NCI-H2196 (cell line): ENCODE results near the gene RAD51B.

Experiments used
- DNase-seq: peaks from one replicate; lab custom pipeline; 2025; ENCODE audit not compliant: unreplicated experiment; lab: John Stamatoyannopoulos, UW

Gene RAD51B

DNA sequence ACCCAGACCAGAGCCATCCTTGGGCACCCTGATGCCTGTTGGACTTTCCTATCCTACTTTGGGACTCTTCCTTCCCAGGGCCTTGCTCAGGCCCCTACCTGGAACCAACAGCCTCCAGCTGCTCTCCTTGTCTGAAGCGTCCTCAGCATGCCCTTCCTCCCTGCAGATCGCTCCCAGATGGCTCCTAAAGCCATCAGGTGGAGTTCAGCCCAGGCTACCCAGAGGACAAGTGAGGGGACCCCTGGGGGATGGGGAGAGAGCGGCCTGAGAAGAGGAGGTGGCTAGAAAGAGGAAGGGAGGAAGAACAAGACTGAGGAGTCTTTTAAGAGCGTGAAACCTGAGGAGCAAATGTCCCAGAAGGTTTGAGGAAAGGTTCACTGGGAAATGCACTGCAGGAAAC is 736.7 kb downstream of the RAD51B start:
- DNase-seq: no peak

DNA sequence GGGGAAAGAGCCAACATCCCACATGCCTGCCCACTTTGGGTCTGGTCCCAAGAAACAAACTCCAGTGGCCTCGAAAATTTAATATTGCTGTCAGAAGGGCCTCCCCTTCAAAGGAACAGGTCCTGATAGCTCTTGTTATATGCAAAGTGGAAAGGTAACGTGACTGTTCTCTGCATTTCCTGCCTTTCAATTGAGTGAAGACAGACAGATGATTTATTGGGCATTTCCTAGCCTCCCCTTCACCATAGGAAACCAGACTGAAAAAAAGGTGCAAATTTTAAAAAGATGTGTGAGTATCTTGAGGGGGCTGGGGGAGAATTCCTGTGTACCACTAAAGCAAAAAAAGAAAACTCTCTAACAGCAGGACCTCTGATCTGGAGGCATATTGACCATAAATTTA is 738.1 kb downstream of the RAD51B start:
- no peak for DNase-seq

DNA sequence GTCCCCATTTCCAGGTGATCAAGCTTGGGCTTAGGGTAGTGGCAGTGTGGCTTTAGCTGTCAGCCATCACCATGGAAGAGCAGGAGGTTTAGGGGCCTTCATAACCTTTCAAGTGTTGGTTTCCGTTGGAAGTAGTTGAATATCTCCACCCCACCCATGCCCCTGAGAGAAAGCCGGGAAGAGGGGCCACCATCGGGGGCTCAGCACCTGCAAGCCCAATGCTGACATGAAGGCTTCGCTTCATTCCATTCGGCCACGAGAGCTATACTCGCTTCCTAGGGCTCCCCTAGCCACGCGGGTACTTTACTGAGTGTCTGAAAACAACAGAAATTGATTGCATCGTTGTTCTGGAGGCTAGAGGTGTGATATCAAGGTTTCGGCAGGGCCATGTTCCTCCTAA is 738.5 kb downstream of the RAD51B start:
- DNase-seq: no peak

DNA sequence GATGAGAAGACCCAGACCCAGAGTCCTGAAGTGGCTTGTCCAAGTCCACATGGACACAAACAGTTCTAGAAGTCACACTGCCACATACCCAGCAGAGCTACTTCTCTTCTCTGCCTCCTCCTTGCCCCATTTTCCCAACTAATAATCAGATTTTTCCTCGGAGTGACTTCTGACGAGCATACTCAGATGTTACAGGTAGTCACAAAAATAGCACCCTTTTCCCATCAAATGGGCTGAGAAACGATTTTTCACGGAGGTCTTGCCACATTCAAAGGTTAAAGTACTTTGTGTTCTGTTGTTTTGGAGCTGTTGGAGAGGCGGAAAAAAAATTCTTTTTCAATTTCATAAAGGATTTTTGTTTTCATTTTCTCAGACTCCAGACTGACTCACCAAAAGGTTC is 740.4 kb downstream of the RAD51B start:
- no peak for DNase-seq

DNA sequence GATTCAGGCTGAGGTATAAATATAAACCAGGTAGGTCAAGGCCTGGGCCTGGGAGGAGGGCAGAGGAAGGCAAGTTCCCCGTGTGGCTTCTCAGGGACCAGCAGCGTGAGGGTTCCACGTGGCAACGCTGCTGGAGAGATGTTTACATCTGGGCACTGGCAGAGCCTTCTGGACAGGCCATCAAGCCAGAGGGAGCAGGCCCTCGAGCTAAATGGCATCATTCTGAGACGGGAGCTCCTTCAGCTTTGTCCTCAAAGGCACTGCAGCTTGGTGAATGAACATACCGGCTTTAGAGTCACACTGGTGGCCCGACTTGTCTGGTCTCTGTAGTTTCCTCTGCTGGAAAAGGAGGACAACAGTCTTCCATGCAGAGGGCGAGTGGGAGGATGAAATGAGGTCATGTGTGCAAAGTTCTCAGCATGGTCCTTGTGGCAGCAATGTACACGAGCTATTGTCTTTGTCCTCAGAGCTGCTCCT is 742.0 kb downstream of the RAD51B start:
- DNase-seq: no peak

DNA sequence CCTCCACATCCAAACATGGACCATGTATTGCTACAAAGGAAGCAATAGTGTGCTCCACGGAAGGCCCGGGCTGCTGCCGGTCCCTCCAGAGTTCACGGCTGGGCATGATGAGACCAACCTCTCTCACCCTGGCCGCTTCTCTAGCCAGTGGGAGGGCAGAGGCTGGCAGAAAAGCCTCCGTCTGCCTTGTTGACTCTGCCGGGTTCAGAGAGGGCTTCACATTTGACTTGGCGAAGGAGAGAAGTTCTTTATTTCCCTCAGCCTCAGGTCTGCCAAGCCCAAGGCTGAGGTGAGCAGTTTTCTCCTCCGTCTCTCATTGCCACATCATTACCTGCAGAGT is 743.3 kb downstream of the RAD51B start:
- no peak for DNase-seq

DNA sequence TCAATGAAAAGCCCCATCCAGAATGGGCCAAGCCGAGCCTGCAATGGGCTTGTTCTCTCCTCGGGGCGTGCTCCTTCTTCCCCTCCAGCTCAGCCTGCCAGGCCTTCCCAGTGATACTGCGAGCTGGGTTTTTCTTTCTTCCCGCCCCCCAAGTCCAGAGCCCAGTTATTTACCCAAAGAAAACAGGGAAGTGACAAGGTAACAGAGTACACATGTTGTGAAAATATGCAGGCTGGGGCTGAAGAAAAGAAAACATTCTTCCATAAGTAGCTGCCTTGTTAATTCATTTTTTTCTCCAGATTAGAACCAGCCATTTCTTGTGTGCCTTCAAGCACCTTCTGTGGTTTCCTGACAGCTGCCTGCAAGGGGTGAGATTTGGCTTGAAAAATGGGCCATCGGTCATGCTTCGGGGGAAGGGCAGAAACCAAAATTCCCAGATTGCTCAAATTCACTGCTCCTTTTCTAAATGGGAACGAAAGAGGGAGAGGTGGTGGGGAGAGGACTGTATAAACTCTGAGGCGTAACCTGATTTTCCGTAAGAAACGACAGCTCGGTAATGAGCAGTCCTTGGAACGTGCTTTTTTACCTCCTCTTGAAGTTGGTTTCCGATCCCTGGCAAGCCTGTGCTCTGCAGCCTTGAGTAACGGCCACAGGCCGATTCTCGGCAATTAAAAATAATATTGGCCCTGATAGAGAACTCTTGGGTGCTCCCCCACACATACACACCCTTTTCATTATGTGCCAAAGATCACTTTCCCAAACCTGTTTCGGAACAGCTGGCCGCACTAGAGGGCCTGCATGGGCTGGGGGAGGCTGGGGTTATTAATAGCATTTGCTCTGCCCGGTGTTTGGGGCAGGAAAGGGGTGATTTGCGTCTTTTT is 743.9 kb downstream of the RAD51B start:
- no peak for DNase-seq

DNA sequence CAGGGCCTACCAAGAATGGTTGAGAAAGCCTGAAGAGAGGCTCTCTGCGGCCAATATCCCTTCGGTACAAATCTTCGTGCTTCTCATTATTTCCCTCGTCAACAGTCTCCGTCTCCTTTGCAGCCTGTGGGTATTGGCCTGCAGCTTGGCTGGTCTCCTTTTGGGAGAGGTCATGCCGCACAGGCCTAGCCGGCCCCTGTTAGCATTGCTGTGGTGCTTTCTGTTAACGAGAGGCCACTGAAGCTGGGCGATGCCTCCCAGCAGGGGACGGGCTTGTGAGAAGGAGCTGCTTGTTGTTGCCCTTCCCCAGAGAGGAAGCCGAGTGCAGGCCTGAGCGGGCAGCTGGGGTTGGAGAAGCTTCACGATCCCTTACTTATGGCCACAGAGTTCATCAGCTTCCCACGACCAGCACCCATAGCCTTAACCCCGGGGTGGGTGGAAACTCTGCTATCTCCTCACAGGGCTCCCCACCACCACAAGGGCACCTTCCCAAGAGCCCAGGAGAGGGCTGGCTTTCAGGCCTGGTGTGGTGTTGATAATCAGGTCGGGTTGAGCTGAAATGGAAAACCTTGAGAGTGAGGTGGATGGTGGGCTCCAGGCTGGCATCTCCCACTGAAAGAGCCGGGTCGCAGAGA is 744.7 kb downstream of the RAD51B start:
- DNase-seq: no peak

DNA sequence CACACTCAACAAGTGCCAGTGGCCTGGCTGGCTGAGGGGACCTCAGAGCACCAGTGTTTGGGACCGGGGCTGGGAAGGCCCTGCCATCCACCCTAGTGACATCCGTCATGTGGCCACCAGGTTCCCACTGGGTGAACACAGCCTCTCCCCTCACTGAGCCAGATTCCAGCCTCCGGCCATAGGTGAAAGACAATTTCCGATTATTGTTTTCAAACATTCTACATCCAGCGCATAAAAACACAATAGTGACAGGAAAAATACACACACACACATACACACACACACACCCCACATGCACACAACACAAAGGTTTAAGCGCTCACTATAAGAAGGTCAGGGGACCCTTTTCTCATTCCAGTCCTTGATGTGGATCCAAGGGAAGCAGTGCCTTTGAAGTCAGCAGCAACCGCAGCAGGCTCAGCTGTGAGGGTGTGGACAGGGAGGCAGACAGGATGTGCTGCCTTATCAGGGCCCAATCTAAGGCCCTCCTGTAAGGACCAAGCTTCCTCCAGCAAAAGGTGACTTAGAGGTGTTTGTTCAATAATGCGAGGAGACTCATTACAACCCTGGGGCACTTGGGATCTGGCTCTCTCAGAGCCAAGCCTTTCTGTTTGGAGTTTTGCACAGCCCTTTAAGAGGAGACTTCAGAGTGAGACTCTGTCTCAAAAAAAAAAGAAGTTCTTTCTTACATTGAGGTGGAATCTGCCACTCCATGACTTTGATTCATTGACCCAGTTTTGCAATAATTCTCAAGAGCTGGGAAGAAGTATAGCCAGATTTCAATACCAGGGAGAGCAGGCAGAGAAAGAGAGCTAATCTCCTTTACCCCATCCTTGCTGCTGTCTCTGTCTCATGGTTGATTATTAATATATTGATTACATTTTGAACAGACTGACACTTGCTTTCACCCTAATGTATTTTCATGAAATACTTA is 745.5 kb downstream of the RAD51B start:
- no peak for DNase-seq

DNA sequence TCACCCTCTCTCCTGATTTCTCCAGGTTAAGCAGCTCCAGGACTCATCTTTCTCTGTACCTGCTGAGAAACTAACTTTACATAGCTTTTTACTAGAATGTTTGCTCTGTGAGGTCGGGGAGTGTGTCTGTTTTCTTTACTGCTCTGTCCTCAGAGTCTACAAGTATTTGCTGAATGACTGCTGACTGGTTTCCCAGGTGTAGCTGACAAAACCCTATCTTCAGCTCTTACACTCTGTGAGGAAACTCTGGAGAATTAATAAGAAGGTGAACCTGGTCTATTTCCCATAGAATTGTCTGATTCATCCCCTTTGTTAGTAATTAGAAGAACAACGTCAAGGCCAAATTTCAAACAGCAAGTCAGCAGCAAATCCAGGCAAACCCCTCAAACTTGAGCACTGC is 746.5 kb downstream of the RAD51B start:
- no peak for DNase-seq

DNA sequence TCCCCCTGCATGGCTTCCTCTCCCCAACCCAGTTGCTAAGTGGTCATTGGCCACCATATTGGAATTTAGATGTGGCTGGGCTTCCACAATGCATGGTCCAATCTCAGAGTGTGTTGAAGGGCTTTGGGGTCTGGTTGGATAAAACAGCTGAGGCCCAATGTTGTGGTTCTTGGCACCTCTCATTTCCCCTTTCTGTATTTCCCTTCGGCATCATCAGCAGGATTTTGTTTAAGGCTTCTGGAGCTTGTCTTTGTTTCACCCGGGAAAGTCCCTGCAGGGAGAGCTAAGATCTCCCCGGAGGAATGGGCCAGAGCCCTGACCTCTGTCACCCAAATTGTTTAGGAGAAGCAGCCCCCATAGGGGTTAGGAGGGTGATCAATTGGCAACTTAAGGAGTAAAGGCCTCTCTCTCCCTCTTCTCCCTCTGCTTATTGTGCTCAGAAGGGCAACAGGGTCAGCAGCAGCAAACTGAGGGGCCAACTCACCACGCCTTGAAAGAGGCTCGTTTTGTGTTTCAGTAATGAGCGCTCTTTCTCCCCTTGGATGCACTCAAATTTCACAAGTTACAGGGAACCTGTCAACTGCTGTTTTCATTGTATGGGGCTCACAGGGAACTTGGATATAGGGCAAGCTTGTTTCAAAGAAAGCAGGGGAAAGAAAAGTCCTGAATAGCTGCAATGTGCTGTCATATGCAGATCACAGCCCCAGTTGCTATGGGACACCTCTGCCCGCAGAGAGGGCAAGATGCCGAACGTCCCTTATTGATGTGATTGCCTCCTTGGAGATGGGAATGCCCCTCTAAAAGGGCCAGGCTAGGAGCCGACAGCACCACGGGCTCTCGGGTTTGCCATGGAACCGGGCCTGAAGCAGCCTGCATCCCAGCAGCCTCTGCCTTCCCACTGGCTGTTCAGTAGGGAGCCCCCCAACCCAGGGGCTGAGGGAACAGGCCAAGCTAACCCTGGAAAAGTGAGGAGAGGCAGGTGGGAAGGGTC is 749.6 kb downstream of the RAD51B start:
- no peak for DNase-seq

DNA sequence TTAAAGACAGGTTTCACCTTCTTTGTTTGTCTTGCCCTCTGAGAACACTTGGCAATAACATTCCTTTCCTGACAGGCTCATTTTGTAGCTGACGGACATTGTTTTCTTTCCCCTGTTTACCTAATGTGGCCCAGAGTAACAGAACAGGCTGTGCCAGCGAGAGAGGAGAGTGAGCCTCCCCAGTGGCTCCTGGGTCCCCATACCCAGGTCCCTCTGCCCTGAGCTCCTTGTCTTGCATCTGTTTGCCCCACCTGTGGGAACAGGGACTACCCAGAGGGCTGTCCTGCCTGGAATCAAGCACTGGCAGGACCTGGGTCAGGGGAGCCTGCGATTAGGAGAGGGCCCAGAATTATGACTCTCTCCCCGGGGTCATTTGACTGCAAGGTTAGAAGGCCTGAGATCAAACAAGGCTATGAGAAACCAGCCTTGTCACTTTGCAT is 750.4 kb downstream of the RAD51B start:
- no peak for DNase-seq

DNA sequence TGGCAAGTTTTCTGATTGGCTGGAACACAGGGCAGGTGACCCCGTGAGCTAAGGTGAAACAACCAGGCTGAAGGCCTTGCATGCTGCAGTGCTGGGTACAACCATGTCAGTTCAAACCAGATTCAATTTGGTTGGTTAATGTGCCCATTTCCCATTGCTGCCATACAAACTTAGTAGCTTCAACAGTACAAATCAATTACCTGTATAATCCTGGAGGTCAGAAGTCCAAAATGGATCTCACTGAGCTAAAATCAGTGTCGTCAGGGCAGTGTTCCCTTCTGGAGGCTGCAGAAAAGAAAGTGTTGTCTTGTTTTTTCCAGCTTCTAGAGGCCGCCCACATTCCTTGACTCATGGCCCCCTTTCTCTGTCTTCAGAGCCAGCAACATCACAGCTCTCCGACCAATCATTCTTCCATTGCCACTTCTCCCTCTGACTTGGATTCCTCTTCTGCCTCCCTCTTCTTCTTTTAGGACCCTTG is 751.6 kb downstream of the RAD51B start:
- no peak for DNase-seq

DNA sequence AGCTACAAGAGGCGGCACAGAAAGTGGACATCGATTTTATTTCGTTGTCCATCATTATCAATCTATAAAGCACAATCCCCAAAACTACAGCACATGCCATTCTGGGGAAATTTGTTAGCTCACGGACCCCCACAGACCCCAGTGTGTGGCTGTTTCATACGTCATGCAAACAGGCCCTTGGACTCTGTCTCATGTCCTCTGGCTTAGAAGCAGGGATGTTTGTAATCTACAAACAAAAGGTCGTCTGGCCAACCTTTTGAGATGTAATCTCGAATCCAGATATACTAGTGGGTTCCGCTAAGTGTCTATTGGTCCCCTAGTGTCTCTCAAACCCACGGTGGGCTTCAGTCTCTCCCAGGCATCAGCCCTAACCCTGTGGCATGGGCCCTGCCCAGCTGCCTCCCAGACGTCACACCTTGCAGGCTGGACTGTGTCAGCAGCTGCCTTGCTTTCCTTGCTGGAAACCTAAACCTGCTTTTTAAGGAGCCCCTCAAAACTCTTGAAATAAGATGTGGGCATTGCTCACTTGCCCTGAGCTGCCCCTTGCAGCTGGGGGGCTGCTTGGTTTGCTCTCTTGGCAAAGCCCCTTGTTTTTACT is 752.4 kb downstream of the RAD51B start:
- no peak for DNase-seq

DNA sequence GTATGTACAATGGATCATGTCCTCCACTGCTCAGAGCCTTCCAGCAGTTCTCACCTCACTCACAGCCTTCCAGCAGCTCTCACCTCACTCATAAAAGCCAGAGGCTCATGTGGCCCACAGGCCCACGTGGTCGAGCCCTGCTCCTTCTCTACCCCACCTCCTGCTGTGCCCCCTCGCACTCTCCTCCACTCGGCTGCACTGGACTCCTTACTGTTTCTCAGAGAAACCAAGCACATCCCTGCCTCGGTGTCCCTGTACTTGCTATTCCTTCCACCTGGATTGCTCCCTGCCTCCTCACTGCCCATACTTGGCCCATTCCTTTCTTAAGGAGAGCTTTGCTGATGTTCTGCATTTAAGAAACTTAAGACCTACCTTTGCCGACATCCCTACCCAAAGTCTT is 753.5 kb downstream of the RAD51B start:
- DNase-seq: no peak

DNA sequence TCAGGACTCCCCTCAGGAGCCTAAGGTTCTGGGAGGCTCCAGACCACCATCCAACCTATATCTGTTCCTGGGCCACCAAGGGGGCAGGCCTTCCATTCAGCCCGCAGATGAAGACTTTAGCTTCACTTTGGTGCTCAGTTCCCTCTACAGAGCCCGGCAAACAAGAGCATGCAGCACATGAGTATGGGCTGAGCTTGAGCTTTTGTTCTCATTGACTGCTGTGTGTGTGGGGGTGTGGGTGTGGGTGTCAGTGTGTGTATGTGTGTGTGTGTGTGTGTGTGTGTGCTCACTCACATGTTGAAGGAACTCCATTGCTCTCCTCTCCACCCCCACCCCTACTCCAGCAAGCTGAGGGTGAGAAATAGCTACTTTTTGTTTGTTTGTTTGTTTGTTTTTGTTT is 754.1 kb downstream of the RAD51B start:
- no peak for DNase-seq

DNA sequence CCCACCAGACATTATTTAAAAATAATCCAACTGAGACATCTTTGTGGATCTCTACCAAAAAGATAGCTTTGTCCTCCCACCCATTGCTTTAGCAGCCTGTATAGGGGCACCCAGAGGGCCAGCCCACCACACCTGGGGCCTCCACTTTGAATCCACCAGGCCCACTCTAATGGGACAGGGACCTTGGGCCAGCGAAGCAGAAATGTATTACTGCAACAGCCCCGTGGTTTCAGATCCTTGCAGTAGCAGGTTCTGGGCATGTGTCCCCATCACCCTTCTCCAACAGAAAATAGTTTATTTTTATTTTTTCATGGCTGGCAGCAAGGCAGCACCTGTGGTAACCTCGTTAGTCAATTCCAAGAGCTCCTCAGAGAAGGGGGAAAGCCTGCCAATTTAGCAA is 754.9 kb downstream of the RAD51B start:
- DNase-seq: no peak

DNA sequence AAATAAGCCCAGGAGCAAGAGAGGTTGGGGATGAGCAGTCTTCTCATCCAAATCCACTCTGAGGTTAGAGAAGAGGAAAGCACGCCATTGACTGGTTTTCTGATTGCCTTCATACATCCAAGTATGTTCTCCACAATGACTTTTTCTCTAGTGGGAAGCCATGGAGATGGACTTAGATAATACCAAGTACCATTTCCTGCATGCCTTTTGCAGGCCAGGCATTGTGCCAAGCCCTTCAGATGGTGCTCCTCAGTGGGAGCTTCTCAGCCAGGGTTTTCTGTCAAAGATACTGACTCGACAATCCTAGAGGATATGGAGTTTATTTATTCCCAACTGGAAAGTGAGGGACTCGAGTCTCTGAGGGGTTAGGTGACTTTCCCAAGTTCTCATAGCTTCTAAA is 755.3 kb downstream of the RAD51B start:
- peak; percentile 27 for DNase-seq

DNA sequence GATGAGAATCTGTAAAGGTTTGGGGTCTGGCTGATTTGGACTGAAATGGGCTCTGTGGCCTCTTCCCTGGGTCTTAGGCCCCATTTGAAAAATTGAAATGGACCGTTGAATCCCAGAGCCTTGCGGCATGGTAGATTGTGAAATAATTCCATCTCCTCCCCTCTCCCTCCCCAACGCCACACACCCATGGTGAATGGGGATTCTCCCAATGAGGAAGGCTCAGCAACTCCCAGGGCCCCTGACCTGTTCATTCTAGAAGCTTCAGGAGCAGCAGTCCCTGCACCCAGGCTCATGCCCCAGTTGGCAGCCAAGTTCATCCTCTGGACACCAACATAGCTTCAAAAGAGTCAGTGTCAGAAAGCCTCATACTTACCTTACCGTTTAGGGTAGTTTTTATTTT is 755.8 kb downstream of the RAD51B start:
- no peak for DNase-seq

DNA sequence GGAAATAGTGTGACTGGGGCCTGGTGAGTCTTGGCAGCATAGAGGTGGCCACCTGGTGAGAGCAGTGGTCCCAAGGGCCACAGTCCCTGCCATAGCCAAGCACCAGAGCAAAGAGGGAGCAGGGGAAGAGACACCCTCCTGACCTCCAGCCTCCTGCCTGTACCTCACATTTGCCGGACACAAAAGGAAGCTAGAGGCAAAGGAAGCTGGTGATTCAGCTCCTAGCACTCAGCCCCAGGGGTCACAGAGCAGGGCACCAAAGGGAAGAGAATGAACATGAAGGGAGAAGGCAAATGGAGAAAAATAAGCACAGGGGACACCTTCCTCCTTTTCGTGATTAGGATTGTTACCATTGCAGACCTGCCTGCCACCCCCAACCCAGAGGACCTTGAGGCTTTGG is 756.5 kb downstream of the RAD51B start:
- no peak for DNase-seq
